Measurements from ENCODE around the gene OR2T1. TPM values are rescaled to one million over a fixed set of nuclear protein-coding genes. Genes with fewer than 3 reads are reported as not detected.
"Not testable (repeated sequence)": the region's sequence is repeated elsewhere in the genome, so short reads cannot be mapped to it uniquely, and the experiment has no call there.

Gene OR2T1
- total RNA-seq, 1 experiment from 2014 or later = not detected

- DNase-seq (ENCODE audit: low read depth, low spot score); in situ Hi-C loops (cut with HindIII; ENCODE audit: low pct_unique_long_range_greater_than_20kb, low sequenced_read_pairs): not testable (repeated sequence)
Observed at GRCh38 chr1:248428192-248428533, 25.3 kb downstream of the OR2T1 start.

DNA sequence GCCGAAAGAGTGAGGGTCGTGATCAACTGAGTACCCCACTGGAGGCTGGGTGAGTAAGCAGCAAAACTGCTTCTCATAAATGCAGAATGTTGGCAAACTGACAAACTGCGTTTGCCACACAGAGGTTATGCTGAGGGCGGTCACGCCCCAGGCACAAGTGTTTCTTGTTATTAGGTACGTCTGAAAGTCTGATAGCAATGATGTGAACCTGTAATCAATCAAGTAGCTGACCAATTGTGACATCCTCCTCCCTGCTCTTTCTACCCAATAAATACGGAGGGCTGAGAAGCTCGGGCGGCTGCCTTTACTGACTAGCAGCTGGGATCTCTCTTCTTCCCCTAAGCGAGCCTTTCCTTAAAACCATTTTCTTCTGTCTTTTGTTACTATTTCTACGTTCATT lies 28.8 kb downstream of the OR2T1 start:
- DNase-seq (ENCODE audit: low read depth, low spot score); in situ Hi-C loops (cut with HindIII; ENCODE audit: low pct_unique_long_range_greater_than_20kb, low sequenced_read_pairs): not testable (repeated sequence)

DNA sequence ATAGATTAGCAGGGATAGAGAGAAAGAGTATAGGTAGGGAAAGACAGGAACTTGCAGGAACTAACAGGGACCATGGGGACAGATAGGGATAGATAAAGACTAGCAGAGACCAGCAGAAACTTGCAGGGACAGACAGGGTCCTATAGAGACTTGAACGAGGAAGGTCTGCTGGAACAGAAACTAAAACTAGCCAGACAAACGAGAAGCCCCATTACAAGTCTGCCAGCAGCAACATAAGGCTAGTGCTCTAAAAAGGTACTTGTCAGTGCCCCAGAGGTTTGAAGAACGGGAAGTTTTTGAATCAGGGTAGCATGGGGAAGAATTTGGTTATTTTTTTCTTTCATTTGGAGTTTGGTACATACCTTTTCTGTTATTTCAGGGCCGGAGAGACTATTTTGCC lies 29.4 kb downstream of the OR2T1 start:
- DNase-seq (ENCODE audit: low read depth, low spot score); in situ Hi-C loops (cut with HindIII; ENCODE audit: low pct_unique_long_range_greater_than_20kb, low sequenced_read_pairs): not testable (repeated sequence)

- DNase-seq (ENCODE audit: low read depth, low spot score); in situ Hi-C loops (cut with HindIII; ENCODE audit: low pct_unique_long_range_greater_than_20kb, low sequenced_read_pairs): not testable (repeated sequence)
Observed at GRCh38 chr1:248433811-248434415, 31.1 kb downstream of the OR2T1 start.

DNA sequence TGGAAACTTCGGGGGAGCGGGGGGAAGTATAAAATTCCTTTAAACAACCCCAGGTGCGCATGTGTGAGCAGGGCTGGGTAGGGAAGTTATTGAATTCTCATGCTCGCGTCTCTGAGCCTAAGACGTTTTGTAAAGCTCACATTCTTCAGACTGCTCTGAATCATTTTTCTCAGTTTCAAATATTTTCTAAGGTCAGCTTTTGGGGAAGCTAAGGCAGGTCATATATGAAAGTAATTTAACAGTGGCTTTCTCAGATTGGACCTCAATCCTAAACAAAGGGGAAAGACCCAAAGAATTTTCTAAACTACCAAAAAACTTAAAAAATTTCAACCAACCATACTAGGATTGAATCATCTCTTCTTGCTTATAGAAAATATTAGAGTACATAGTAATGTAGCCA lies 32.1 kb downstream of the OR2T1 start:
- in situ Hi-C loops (cut with HindIII; ENCODE audit: low pct_unique_long_range_greater_than_20kb, low sequenced_read_pairs); DNase-seq (ENCODE audit: low read depth, low spot score): not testable (repeated sequence)

DNA sequence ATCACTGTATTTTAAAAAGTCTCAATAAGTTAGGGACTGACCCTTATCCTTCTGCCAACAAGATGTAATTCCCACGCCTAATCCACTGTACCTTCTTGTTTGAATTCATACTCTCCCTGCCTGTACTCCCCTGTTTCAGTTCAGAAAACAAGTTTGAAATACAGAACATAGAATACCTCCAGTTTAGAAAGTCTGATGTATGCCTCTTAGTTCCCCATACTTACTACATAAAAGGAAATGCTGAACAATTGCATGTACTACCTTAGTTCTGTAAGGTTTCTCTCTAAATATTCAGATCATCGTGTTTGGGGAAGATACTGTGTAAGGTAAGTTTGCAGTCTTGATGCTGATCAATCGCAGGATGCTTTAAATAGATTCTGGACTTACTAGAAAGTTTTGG lies 33.5 kb downstream of the OR2T1 start:
- DNase-seq (ENCODE audit: low read depth, low spot score); in situ Hi-C loops (cut with HindIII; ENCODE audit: low pct_unique_long_range_greater_than_20kb, low sequenced_read_pairs): not testable (repeated sequence)

DNA sequence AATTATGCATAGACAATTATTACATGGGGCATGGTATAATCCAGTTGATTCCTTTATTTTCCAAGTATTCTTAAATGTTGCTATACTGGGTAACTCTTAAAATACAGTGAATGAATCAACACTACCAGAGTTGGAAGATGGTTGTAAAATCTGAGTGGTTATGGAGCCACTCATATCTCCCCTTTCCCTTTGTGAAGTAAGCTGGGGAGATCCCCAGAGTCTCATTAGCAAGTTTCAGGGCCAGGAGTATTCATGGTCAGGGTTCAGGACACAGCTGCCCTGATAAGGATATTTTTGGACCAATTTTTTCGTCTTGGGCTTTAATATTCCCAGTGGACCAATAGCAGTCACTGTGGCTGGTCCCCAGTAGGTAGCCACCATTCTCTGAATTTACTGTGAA lies 35.8 kb downstream of the OR2T1 start:
- in situ Hi-C loops (cut with HindIII; ENCODE audit: low pct_unique_long_range_greater_than_20kb, low sequenced_read_pairs); DNase-seq (ENCODE audit: low read depth, low spot score): not testable (repeated sequence)

- in situ Hi-C loops (cut with HindIII; ENCODE audit: low pct_unique_long_range_greater_than_20kb, low sequenced_read_pairs); DNase-seq (ENCODE audit: low read depth, low spot score): not testable (repeated sequence)
Observed at GRCh38 chr1:248439283-248439682, 36.4 kb downstream of the OR2T1 start.

DNA sequence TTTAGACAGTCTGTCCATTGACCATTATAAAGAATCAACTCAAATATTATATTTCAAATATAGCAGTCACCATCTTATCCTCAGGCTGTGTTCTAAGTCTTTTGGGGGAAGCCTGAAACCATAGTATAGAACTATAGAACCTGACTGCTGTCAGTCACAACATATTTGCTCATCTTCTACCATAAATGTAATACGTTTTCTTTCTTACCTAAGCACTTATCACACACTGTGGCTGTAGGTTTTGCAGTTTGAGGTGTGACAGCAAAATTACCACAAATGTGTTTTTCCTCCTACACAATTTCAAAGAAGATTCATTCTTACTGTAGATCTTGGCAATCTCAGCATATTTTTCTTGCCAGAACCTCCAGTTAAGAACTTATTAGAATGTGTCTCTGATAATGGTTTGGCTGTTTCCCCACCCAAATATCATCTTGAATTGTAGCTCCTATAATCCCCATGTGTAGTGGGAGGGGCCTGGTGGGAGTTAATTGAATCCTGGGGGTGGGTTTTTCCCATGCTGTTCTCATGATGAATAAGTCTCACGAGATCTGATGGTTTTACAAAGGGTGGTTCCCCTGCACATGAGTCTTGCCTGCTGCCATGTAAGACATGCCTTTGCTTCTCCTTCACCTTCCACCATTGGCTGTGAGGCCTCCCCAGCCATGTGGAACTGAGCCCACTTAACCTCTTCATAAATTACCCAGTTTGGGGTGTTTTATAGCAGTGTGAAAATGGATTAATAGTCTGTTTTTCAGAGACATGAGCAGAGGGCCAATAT lies 39.8 kb downstream of the OR2T1 start:
- DNase-seq (ENCODE audit: low read depth, low spot score); in situ Hi-C loops (cut with HindIII; ENCODE audit: low pct_unique_long_range_greater_than_20kb, low sequenced_read_pairs): not testable (repeated sequence)

DNA sequence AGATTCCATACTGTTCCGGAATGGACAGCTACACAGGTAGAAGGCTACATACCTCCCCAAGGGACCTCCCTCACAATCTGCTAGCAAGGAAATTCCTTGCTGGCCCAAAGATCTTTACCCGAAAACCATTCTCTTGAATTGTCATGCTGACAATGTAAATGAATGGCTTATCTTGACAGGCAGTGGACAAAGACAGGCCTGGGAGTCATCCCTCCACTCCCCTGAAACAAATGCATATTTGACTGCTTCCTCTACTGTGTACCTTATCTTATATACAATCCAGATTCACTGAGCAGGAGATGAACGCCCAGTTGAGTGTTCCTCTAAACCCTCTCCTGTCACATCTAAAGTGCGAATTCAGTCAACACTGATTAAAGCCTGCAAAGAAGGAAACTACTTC lies 41.8 kb downstream of the OR2T1 start:
- DNase-seq (ENCODE audit: low read depth, low spot score); in situ Hi-C loops (cut with HindIII; ENCODE audit: low pct_unique_long_range_greater_than_20kb, low sequenced_read_pairs): not testable (repeated sequence)

GRCh38 chr1:248445399-248445798 lies 42.6 kb downstream of the OR2T1 start, which contains the start of gene OR2T2:
Gene OR2T2 (plus strand): TSS chr1:248445637. CDS start chr1:248452798, 7,161 bp downstream.
- DNase-seq (ENCODE audit: low read depth, low spot score); in situ Hi-C loops (cut with HindIII; ENCODE audit: low pct_unique_long_range_greater_than_20kb, low sequenced_read_pairs): not testable (repeated sequence)

- DNase-seq (ENCODE audit: low read depth, low spot score); in situ Hi-C loops (cut with HindIII; ENCODE audit: low pct_unique_long_range_greater_than_20kb, low sequenced_read_pairs): not testable (repeated sequence)
Observed at GRCh38 chr1:248448409-248449074, 45.7 kb downstream of the OR2T1 start.

DNA sequence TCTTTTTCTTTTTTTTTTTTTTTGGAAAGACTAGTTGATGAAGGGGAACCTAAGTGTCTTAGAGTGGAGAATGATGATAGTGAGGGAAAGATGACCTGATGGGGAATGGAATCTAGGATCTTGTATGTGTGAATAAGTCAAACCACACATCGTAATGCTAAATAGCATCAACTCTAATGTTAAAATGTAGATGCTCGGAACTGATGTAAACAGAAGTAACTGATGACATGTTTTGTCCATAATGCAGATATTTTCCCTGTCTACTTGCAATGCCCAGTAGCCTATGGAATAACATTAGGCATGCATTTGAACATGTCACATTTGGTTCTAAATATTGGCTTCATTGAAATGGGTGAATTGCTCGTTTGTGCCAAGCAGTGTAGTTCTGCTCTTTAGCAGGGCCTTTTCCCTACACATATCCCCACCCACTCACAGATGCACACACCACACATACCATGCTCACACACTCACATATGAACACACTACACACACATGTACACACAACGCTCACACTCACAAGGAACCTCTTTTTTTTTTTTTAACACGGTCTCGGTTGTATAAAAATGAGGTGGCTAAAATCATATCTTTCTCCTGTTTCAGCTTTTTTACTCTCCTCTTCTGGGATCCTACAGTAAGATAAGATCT lies 47.1 kb downstream of the OR2T1 start:
- not testable (repeated sequence) for DNase-seq (ENCODE audit: low read depth, low spot score)

DNA sequence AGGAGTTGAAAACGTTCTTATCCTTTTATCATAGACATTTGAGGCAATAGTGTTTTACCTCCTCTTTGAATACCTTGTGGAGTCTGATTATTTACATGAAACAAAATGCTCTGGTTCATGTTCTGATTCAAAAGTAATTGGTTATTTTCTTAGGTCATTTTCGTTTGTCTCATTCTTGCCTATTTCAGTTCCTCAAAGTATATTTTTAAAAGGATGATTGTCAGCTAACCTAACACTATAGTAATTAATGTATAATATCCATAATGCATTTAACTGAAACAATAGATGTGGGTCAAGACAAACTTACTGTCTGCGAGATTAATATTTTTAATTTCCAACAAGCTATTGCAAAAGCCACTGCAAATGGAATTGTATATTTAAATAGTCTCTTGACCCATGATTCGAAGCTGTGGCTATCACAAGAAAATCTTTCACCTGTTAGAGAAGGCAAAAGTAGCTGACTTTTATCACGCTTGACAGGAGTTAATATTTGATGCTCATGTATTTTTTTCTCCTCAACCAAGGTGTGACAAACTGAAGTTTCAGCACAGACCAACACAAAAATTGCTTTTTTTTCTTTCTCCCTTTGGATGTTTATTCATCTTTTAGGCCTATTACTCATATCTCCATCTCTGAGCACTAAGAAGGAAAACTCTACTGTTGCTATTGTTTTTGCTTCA lies 47.8 kb downstream of the OR2T1 start:
- in situ Hi-C loops (cut with HindIII; ENCODE audit: low pct_unique_long_range_greater_than_20kb, low sequenced_read_pairs); DNase-seq (ENCODE audit: low read depth, low spot score): not testable (repeated sequence)

More for the DNA sequence above, 47.1 kb downstream of the OR2T1 start:
- in situ Hi-C loops (cut with HindIII; ENCODE audit: low pct_unique_long_range_greater_than_20kb, low sequenced_read_pairs) = not testable (repeated sequence)

DNA sequence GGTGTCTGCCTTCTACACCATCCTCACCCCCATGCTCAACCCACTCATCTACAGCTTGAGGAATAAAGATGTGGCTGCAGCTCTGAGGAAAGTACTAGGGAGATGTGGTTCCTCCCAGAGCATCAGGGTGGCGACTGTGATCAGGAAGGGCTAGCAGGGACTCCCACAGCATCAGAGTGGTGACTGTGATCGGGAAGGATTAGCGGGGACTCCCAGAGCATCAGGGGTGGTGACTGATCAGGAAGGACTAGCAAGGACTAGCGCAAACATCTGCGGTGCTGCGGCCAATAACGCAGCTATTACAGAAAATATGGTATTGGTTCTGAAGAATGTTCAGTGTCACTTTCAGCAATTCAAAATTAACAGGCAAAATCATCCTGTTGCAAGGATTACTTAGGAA lies 50.8 kb downstream of the OR2T1 start:
- in situ Hi-C loops (cut with HindIII; ENCODE audit: low pct_unique_long_range_greater_than_20kb, low sequenced_read_pairs); DNase-seq (ENCODE audit: low read depth, low spot score): not testable (repeated sequence)

- DNase-seq (ENCODE audit: low read depth, low spot score); in situ Hi-C loops (cut with HindIII; ENCODE audit: low pct_unique_long_range_greater_than_20kb, low sequenced_read_pairs): not testable (repeated sequence)
Observed at GRCh38 chr1:248455045-248455444, 52.2 kb downstream of the OR2T1 start.

DNA sequence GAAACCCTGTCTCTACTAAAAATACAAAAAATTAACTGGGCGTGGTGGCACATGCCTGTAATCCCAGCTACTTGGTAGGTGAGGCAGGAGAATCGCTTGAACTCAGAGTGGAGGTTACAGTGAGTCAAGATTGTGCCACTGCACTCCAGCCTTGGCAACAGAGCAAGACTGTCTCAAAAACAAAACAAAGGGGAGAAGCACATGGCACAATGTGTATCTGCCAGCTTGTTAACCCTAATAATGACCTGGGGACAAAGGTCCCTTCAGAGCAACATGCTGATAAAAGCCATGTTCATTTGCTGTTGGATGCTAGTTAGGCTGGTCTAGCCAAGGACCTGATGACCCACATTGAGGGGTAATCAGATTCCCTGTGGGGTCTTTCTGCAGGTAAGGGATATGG lies 53.8 kb downstream of the OR2T1 start:
- in situ Hi-C loops (cut with HindIII; ENCODE audit: low pct_unique_long_range_greater_than_20kb, low sequenced_read_pairs); DNase-seq (ENCODE audit: low read depth, low spot score): not testable (repeated sequence)
